HepG2 (cell line): ENCODE measurements around the gene LCK. TPM values are rescaled to one million over a fixed set of nuclear protein-coding genes. Genes with fewer than 3 reads are reported as not detected.

Experiments
- ADNP ChIP-seq: sonication (generic); formaldehyde crosslinking; IDR thresholded peaks from 2 replicates; pipeline ENCODE4 v1.4.0; 2020; ENCODE audit warnings: missing genetic modification reagents
- BCL6 ChIP-seq: IDR thresholded peaks from 2 replicates; pipeline ENCODE4 v1.6.1; 2016; ENCODE audit warnings: missing genetic modification reagents, missing compliant biosample characterization
- CEBPG ChIP-seq: IDR thresholded peaks from 2 replicates; pipeline ENCODE4 v1.6.1; 2016
- CREB1 ChIP-seq, 2 experiments: fragments of 450-650 bp in 1 of 2; IDR thresholded peaks; 2 replicates each; pipeline ENCODE4 v1.6.1; 2016 to 2017; ENCODE audit warnings: control low read depth in 1 of 2, mild to moderate bottlenecking in 1 of 2, missing compliant biosample characterization in 1 of 2, missing genetic modification characterization in 1 of 2
- FOXA3 ChIP-seq: IDR thresholded peaks from 2 replicates; pipeline ENCODE4 v1.6.1; 2016; ENCODE audit warnings: missing genetic modification reagents, missing compliant biosample characterization
- GABPB1 ChIP-seq: IDR thresholded peaks from 2 replicates; pipeline ENCODE4 v1.6.1; 2016; ENCODE audit warnings: mild to moderate bottlenecking, missing genetic modification reagents, moderate library complexity, missing compliant biosample characterization
- GTF3A ChIP-seq: sonication (generic); formaldehyde crosslinking; conservative IDR thresholded peaks from 2 replicates; pipeline ENCODE4 v1.4.0; 2020; ENCODE audit warnings: mild to moderate bottlenecking, missing genetic modification reagents
- HNRNPL ChIP-seq: fragments of 200-400 bp; formaldehyde crosslinking; IDR thresholded peaks from 2 replicates; pipeline ENCODE4 v1.6.1; 2017; ENCODE audit warnings: mild to moderate bottlenecking, low read depth, low read length
- KAT2B ChIP-seq: fragments of 150-350 bp; IDR thresholded peaks from 2 replicates; pipeline ENCODE4 v1.6.1; 2014; ENCODE audit warnings: low read depth, low read length, borderline replicate concordance
- KDM3A ChIP-seq: IDR thresholded peaks from 2 replicates; pipeline ENCODE4 v1.6.1; 2018; ENCODE audit warnings: low read depth, missing compliant biosample characterization
- MIXL1 ChIP-seq: IDR thresholded peaks from 2 replicates; pipeline ENCODE4 v1.6.1; 2016
- NCOA2 ChIP-seq: sonication (generic); formaldehyde crosslinking; IDR thresholded peaks from 2 replicates; pipeline ENCODE4 v1.8.0; 2022; ENCODE audit warnings: inconsistent platforms
- PLRG1 ChIP-seq: fragments of 450-650 bp; conservative IDR thresholded peaks from 2 replicates; pipeline ENCODE4 v1.6.1; 2016
- SALL1 ChIP-seq: sonication (generic); formaldehyde crosslinking; IDR thresholded peaks from 2 replicates; pipeline ENCODE4 v1.8.0; 2022; ENCODE audit warnings: mild to moderate bottlenecking, missing genetic modification reagents
- TMF1 ChIP-seq: sonication (generic); formaldehyde crosslinking; IDR thresholded peaks from 2 replicates; pipeline ENCODE4 v1.8.1; 2022; ENCODE audit warnings: low read depth, missing genetic modification reagents
- YEATS4 ChIP-seq: sonication (generic); formaldehyde crosslinking; IDR thresholded peaks from 2 replicates; pipeline ENCODE4 v1.4.0; 2020; ENCODE audit warnings: missing genetic modification reagents, borderline replicate concordance
- YY1 ChIP-seq: IDR thresholded peaks from 2 replicates; pipeline ENCODE4 v1.6.1; 2011; ENCODE audit warnings: low read length, low read depth, moderate library complexity, mild to moderate bottlenecking; ENCODE audit not compliant: insufficient read depth, insufficient replicate concordance
- ZMYM3 ChIP-seq: sonication (generic); formaldehyde crosslinking; IDR thresholded peaks from 2 replicates; pipeline ENCODE4 v1.5.1; 2020; ENCODE audit warnings: mild to moderate bottlenecking, missing genetic modification reagents
- ZNF160 ChIP-seq: sonication (generic); formaldehyde crosslinking; IDR thresholded peaks from 2 replicates; pipeline ENCODE4 v1.8.0; 2022; ENCODE audit warnings: mild to moderate bottlenecking, inconsistent platforms, missing genetic modification reagents
- ZNF225 ChIP-seq: sonication (generic); formaldehyde crosslinking; IDR thresholded peaks from 2 replicates; pipeline ENCODE4 v1.4.0; 2020; ENCODE audit warnings: mild to moderate bottlenecking, missing genetic modification reagents
- ZNF329 ChIP-seq: sonication (generic); formaldehyde crosslinking; IDR thresholded peaks from 2 replicates; pipeline ENCODE4 v1.9.0; 2021; ENCODE audit warnings: low read depth, mild to moderate bottlenecking, missing genetic modification reagents
- ZNF557 ChIP-seq: sonication (generic); formaldehyde crosslinking; IDR thresholded peaks from 2 replicates; pipeline ENCODE4 v1.4.0; 2020; ENCODE audit warnings: missing genetic modification reagents
- ZNF629 ChIP-seq: sonication (generic); formaldehyde crosslinking; conservative IDR thresholded peaks from 2 replicates; pipeline ENCODE4 v1.5.0; 2020; ENCODE audit warnings: missing genetic modification reagents
- ZNF652 ChIP-seq: IDR thresholded peaks from 2 replicates; pipeline ENCODE4 v1.6.1; 2016; ENCODE audit warnings: low read depth, borderline replicate concordance
- polyA plus RNA-seq, 8 experiments: library from polyadenylated mRNA; depleted of rRNA in 3 of 8; stranded (reverse) in 7 of 8; unstranded in 1 of 8; fragments of >200 nt; fragmentation: Illumina TruSeq in 4 of 8; extraction: Trizol in 4 of 8; gene quantifications; 2 replicates each; pipeline versions ENCODE4 v1.2.1 to v1.2.3, GENCODE V29; 2011 to 2016; ENCODE audit warnings: low read depth in 4 of 8, missing spikeins in 1 of 8, mixed read lengths in 1 of 8; ENCODE audit not compliant: insufficient read depth in 1 of 8
- total RNA-seq, 5 experiments: library from RNA; depleted of rRNA; stranded (reverse); fragments of >200 nt; fragmentation: Illumina TruSeq; extraction: Trizol; gene quantifications; 2 replicates each; pipeline ENCODE4 v1.2.3, GENCODE V29; 2016; ENCODE audit warnings: low read depth in 1 of 5
- TF ChIP-seq, protein P1 (sequence below): sonication (generic); formaldehyde crosslinking; IDR thresholded peaks from 2 replicates; pipeline ENCODE4 v1.5.0; 2020; ENCODE audit warnings: mild to moderate bottlenecking, missing genetic modification reagents, borderline replicate concordance
- TF ChIP-seq, protein P2 (sequence below): sonication (generic); formaldehyde crosslinking; IDR thresholded peaks from 2 replicates; pipeline ENCODE4 v1.5.1; 2020; ENCODE audit warnings: missing genetic modification reagents, mild to moderate bottlenecking, borderline replicate concordance

Gene LCK
- total and polyA plus RNA-seq, 2 of the 13 experiments (the other 11 are each of a cell fraction or from before 2014, with no cell fraction given) = 0.93 to 1.8 TPM

DNA sequence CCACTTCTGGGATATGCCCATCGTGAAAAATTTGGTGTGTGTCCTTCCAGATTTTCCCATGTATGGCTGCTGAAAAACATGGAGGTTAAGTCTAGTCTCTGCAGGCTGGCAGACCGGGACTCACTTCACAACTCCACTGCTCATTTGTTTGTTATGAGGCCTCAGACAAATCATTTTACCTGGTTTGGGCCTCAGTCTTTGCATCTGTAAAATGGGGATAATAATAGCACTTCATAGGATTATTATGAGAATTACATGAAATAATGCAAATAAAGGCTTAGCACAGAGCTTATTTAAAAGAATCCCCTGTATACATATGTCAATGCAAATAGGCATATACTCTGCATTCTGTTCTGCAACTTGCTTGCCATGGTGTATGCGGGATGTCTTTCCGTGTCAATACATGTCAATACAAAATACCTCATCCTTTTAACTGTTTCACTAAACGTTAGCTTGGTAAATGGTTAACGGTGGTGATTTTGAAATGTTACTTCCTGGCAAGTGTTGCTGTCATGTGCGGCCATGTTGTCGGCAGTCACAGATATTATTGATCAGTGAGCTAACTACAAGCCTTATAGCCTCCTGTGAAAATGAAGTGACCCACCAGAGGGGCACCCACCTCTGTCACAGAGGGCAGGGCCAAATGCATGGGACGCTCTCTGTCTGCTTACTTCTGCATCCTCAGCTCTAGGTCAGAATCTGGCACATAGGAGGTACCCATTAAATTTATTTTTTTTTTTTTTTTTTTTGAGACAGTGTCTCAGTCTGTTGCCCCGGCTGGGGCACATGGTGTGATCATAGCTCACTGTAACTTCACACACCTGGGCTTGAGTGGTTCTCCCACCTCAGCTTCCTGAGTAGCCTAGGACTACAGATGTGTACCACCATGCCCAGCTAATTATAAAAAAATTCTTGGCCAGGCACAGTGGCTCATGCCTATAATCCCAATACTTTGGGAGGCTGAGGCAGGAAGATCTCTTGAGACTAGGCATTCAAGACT lies 4.3 kb downstream of the LCK start (continued):
- TF ChIP-seq ZNF160 (CRISPR knock-in tag) = no peak
- TF ChIP-seq TMF1 (CRISPR knock-in tag) = no peak
- TF ChIP-seq ZNF557 (CRISPR knock-in tag) = no peak
- no peak for TF ChIP-seq PLRG1
- TF ChIP-seq HNRNPL = no peak
- peak; percentile 88 for TF ChIP-seq ZNF652 (CRISPR knock-in tag)
- TF ChIP-seq KDM3A (CRISPR knock-in tag) = no peak
- TF ChIP-seq SALL1 (CRISPR knock-in tag) = peak; percentile 40
- peak; percentile 33; the same call in 1 of the 2 replicates for TF ChIP-seq CREB1 (IDR thresholded peaks at IDR 0.05)
- TF ChIP-seq CREB1 (CRISPR knock-in tag; IDR thresholded peaks at IDR 0.05) = peak; percentile 80
- peak; percentile 49; the same call in 1 of the 2 replicates for TF ChIP-seq KAT2B
- TF ChIP-seq, protein P1, sequence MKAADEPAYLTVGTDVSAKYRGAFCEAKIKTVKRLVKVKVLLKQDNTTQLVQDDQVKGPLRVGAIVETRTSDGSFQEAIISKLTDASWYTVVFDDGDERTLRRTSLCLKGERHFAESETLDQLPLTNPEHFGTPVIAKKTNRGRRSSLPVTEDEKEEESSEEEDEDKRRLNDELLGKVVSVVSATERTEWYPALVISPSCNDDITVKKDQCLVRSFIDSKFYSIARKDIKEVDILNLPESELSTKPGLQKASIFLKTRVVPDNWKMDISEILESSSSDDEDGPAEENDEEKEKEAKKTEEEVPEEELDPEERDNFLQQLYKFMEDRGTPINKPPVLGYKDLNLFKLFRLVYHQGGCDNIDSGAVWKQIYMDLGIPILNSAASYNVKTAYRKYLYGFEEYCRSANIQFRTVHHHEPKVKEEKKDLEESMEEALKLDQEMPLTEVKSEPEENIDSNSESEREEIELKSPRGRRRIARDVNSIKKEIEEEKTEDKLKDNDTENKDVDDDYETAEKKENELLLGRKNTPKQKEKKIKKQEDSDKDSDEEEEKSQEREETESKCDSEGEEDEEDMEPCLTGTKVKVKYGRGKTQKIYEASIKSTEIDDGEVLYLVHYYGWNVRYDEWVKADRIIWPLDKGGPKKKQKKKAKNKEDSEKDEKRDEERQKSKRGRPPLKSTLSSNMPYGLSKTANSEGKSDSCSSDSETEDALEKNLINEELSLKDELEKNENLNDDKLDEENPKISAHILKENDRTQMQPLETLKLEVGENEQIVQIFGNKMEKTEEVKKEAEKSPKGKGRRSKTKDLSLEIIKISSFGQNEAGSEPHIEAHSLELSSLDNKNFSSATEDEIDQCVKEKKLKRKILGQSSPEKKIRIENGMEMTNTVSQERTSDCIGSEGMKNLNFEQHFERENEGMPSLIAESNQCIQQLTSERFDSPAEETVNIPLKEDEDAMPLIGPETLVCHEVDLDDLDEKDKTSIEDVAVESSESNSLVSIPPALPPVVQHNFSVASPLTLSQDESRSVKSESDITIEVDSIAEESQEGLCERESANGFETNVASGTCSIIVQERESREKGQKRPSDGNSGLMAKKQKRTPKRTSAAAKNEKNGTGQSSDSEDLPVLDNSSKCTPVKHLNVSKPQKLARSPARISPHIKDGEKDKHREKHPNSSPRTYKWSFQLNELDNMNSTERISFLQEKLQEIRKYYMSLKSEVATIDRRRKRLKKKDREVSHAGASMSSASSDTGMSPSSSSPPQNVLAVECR (CRISPR knock-in tag) = peak; percentile 24; the same call in 1 of the 2 replicates
- TF ChIP-seq GABPB1 (CRISPR knock-in tag) = peak; percentile 42; the same call in 1 of the 2 replicates
- 0 out of 2 replicates have a peak, but pooled peaks have one; percentile 0 for TF ChIP-seq MIXL1
- no peak for TF ChIP-seq GTF3A
- TF ChIP-seq FOXA3 (CRISPR knock-in tag) = peak; percentile 65
- no peak for TF ChIP-seq ZNF329
- TF ChIP-seq YEATS4 (CRISPR knock-in tag) = no peak
- TF ChIP-seq YY1 = peak; percentile 79
- peak; percentile 62; the same call in 1 of the 2 replicates for TF ChIP-seq ZMYM3 (CRISPR knock-in tag)
- TF ChIP-seq NCOA2 (CRISPR knock-in tag) = 0 out of 2 replicates have a peak, but pooled peaks have one; percentile 61
- TF ChIP-seq ADNP (CRISPR knock-in tag) = 0 out of 2 replicates have a peak, but pooled peaks have one; percentile 26
- no peak for TF ChIP-seq ZNF225 (CRISPR knock-in tag)
- TF ChIP-seq CEBPG (CRISPR knock-in tag) = peak; percentile 66
- TF ChIP-seq, protein P2, sequence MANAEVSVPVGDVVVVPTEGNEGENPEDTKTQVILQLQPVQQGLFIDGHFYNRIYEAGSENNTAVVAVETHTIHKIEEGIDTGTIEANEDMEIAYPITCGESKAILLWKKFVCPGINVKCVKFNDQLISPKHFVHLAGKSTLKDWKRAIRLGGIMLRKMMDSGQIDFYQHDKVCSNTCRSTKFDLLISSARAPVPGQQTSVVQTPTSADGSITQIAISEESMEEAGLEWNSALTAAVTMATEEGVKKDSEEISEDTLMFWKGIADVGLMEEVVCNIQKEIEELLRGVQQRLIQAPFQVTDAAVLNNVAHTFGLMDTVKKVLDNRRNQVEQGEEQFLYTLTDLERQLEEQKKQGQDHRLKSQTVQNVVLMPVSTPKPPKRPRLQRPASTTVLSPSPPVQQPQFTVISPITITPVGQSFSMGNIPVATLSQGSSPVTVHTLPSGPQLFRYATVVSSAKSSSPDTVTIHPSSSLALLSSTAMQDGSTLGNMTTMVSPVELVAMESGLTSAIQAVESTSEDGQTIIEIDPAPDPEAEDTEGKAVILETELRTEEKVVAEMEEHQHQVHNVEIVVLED (CRISPR knock-in tag) = no peak
- 0 out of 2 replicates have a peak, but pooled peaks have one; percentile 34 for TF ChIP-seq BCL6
- peak; percentile 95 for TF ChIP-seq ZNF629 (CRISPR knock-in tag)
